Measurements from ENCODE around the gene EXOC6.

DNA sequence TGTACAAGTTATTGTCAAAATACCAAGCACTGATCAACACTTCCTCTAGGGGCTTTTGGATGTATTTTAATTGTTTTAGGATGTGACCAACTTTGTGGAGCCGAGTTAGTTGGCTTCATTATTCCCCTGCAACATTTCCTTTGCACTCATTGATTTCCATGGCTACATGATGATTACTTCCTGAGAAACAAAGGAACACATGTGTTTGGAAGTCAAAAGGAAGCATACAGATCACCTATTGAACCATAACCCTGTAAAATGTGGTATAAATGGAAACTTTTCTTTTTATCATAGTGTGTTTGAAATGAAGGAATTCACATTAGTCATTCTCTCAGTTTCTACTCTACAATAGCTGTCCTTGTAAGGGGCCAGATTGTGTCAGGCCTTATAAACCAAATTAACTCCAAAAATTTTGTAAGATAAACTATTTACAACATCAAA is 32.2 kb upstream of the EXOC6 start:
- no peak for TF ChIP-seq CTCF (optimal IDR thresholded peaks at IDR 0.05 in 1 of 3, IDR thresholded peaks at IDR 0.05 in 1 of 3, conservative IDR thresholded peaks at IDR 0.05 in 1 of 3; ENCODE audit: extremely low read depth in 1 of 3, insufficient read depth in 2 of 3, low read length in 3 of 3)
- TF ChIP-seq EZH2 (IDR thresholded peaks at IDR 0.05; ENCODE audit: low read length): no peak
